ENCODE results near the gene CDC42EP3. TPM values are rescaled to one million over a fixed set of nuclear protein-coding genes. Genes with fewer than 3 reads are reported as not detected.

The CDC42EP3 gene
- polyA plus RNA-seq, 1 donor = 49.6 TPM

DNA sequence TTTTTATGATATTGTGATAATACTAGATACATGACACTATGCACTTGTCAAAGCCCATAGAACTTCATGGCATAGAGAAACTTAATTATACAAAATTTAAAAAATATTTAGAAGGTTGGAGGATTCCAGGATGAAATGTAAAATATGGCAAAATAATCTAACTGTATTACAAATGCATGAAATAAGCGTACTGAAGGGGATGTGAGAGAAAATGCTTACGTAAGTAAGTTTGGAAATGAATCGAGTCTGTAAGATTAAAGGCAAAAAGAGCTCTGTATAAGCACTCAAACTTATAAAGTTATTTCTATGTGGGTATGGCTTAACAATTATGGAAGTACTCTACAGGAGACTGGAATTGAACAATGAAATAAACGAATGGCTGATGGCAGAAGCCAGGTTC lies 13.4 kb upstream of the CDC42EP3 start:
- no peak for DNase-seq

DNA sequence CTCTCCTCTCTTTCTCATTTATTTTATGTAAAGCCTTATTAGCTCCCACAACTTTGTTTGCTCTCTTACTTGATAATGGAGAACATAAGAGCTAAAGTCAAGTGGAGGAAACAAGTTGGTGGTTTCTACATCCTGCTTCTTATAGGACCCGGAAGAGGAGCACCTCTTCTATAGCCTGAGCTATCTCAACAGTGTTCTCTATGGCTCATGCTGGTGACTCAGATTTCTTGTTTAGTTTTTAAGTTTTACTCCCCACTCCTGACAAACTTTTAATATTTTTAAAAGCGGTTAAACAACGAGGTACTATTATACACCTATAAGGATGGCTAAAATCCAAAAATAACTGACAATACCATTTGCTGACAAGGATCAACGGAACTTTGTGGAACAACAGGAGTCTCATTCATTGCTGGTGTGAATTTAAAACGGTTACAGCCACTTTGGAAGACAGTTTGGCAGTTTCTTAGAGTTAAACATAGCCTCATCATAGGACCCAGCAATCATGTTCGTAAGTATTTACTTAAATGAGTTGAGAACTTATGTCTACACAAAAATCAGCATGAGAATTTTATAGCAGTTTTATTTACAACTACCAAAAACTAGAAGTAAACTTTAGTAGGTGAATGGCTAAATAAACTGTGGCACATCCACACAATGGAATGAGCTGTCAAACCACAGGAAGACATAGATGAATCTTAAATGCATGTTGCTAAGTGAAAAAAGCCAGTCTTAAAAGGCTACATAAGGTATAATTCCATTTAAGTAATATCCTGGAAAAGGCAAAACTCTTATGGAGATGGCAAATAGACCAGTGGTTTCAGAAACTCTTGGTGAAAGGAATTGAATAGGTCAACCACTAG lies 12.7 kb upstream of the CDC42EP3 start:
- no peak for DNase-seq

DNA sequence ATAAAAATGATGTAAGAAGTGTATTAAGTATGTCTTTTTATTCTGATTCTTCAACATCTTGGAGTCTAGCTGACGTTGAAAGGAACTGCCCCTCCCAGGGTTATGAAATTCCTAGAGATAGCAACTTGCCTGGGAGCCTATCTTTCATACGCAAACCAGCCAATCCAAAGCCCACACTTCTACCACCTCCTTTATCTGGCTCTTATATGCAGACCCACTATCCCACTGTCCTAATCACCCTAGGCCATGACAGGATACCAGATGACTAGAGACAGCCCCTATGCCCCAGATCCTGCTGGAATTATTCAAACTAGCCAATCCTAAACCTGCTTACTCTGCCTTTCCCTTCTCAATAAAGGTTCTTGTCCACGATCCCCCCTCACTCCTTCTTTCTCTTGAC lies 11.8 kb upstream of the CDC42EP3 start:
- no peak for DNase-seq

DNA sequence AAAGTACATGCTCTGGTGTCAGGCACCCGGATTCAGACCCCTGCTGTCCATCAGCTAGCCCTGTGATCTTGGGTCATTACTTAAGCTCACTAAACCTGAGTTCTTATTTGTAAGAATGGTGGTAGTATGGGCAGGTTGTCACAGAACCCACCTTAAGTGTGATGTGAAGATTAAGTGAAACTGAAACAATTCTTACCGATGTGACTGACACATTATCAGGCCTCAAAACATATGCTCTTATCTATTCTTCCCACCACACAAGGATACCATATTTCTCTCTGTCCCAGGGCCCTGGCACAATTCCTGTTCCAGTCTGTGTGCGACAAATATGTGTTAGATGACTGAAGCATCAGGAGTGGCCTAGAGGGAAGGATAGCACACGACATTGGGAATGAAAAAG lies 11.0 kb upstream of the CDC42EP3 start:
- DNase-seq = no peak

DNA sequence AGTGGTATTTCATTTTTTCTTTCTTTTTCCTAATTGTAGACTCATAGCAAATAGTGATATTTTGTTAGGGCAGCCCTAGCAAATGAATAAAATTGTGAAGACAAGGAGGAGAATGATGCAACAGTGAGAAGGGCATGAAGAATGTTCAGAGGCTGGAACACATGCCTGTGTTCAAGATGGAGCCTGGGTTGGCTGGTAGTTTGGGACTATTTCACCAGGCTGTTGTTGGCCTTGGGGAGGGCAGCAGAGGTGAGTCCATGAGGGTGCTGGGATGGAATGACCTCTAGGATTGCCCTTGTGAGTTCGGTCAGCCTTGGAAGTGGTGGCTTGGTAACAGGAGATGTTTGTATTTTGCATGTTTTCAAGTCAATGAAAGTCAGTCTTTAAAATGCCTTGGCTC lies 10.1 kb upstream of the CDC42EP3 start:
- no peak for DNase-seq

DNA sequence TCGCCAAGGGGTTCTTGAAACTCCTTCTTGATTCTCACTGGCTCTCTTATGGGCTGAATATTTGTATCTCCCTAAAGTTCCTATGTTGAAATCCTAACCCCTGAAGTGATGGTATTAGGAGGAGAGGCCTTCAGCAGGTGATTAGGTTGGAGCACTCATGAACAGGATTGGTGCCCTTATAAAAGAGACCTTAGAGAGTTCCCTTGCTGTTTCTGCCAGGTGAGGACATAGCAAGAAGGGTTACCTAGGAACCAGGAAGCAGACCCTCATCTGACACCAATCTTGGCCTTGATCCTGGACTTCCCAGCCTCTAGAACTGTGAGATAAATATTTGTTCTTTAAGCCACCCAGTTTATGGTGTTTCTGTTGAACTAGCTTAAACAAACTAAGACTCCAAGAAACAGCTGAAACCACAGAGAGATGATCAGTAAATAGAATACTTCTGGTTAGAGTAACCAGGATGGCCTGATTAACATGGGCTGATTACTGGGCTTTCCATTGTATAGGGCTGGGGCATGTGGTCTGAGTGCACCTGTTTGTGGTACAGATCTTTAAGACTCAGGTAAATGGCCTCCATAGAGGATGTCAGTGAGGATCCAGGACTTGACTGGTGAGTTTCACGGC lies 7.7 kb upstream of the CDC42EP3 start:
- DNase-seq = no peak

DNA sequence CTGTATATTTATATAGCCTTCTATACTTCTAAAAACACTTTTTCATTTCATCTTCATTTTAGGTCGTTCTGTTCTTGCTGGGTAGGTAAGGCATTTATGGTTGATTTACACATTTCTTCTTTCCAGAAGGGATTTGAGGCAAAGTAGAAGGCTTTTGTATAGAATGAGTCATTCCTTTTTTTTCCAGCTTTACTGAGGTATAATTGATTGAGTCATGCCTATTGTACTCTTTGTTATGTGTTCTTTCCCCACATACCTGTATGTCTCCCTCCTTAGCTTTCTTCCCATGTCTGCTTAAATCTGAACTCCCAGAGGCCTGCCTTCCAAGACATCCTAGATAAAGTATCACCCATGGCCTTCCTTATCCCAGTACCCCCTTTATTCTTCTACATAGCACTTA lies 4.8 kb upstream of the CDC42EP3 start:
- no peak for DNase-seq

DNA sequence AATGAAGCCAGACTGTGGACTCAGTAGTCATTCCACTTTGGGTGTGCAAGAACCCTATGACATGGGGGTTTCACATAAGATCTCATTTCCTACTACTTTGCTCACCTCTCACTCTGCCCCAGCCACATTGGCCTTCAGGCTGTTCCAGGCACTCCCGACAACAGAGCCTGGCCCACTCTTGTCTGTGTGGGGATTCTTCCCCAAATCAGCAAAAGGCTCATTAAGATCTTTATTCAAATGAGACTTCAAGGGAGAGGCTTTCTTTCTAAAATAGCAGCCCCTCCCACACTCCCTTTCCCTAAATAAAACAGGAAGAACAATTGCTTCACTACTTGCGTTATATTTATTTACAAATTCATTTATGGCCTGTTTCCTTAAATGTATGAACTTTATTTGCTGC lies 3.5 kb upstream of the CDC42EP3 start:
- DNase-seq = no peak

DNA sequence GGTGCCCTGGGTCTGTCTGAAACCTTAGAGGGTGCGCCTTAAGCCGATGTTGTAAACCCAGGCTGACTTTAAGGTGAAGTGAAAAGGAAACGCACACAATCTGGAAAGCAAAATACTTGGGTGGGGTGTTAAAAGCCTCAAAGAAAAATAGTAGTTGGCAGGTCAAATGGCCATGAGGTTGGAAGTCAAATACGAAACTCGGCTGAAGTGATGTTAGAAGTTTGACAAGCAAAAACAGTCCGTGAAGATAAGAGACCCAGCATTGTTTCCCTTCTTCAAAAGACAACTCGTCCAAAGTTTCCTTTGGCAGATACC lies 1.4 kb upstream of the CDC42EP3 start:
- DNase-seq = no peak

DNA sequence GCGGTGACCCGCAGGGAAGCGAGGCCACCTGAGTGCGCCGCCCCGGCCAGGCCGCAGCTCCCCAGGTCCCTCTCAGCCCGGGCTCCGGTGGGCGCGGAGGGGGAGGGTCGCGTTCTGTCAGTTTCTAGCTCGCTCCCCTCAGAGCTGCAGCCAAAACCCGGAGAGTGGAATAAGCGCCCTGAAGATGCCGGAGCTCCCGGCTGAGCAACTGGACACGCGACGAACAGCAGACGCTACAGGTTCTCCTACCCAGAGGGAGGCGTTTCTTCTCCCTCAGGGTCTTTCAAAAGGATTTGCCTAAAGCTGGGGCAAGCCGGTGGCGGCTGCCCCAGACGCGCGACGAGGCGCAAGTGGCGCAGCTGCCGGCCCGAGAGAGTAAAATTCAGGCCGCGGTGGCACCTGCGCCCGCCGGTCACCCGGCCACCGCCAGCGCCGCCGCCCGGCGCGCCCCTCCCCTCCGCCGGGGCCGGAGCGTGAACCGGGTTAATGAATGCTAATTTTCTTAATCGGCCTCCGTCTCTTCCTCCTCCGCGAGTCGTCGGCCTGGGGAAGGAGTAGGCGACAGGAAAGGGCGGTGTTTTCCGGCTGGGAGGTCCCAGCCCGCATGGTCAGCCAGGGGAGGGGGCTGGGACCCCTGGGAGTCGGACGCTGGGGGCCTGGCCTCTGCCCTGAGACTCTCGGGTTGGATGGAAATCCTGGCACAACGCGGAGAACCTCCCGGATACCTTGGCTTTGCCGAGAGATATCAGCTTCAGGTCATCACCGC lies 845 bp upstream of the CDC42EP3 start:
- peak; percentile 93 for DNase-seq

DNA sequence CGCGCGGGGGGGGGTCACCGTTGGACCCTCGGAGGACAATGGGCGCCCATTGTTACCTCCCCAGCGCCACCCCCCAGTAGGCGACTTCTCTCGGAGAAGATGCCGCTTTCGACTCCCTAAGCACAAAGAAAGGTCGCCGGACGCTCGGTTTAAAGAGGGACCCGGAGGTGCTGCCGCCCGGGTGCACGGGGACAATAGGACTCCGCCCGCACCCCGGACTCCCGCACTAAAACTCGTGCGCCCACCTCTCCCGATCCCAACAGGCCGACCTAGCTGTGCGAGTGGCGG lies 318 bp upstream of the CDC42EP3 start:
- peak; percentile 33 for DNase-seq

DNA sequence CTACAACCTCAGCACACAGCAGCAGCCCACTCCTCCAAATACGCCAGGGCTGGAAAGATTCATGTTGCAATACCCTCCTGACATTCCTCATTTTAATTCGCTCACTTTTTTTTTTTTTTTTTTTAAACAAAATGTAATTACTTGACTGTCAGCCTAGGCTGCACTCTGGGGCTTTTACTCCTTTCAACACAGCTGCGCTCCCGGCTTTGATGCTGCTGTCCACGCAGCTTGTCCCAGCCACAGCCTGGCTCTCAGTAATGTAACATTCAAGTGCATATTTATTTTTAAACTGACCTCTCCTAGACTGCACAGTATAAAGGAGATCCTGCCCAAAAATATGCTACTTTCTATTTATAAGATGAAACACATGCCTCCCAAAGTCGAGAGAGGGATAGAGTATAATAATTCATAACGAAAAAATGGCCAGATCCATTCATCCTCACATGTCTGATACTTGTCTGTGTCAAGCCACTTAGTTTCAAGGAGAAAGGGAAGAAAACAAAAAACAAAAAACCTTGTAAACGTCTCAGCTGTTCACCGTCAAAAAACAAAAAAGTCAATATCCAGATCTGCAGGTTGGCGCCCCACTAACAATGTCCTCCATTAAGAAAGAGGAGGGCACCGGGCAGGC lies 949 bp downstream of the CDC42EP3 start:
- no peak for DNase-seq

DNA sequence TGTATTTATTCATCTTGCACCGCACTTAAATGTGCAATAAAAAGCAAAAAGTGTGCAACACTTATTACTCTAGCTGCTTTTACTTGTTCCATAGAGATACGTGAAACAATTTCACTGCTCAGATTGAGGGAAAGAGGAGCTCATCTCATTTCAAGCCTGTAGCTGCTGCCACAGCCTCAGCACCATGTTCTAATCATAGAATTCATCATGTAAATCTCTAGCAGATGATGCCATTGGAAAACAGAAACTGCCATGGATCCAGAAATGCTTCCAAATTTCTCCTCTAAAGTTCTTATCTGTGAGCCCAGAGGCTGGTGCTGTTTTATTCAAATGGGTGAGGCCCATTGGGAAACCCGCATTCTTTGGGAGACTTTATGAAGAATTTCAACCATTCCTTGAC lies 2.0 kb downstream of the CDC42EP3 start:
- no peak for DNase-seq

DNA sequence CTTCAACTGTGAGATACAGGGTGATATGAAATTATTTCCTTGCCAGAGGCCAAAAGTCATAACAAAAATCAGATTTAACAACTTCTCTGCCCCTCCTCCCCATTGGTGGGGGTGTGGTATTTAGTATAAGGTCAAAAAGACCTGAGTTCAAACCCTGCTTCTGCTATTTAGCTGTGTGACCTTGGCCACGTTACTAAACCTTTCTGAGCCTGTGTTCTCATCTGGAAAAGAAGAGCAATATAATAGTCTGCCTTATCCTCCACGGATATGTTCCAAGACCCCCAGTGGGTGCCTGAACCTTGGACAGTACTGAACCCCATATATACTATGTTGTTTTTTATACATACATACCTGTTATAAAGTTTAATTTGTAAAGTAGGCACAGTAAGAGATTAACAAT lies 3.7 kb downstream of the CDC42EP3 start:
- no peak for DNase-seq

DNA sequence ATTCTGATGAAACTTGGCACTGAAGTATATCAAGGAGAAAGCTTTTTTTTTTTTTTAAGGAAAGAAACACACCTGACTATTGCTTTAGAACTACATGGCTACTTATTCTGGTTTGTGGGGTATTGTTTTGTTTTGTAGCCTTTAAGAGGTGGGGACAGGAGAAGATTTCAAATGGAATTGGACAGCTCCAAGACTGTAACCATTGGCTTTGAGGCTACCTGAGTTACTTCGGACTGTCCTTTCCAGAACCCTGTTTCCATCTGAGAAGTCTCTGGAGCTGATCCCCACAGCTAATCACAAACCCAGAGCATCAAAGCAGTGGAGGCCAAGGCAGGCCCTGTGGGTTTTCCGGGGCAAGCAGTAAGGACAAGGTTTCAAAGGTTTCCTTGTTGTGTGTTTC lies 4.7 kb downstream of the CDC42EP3 start:
- no peak for DNase-seq

DNA sequence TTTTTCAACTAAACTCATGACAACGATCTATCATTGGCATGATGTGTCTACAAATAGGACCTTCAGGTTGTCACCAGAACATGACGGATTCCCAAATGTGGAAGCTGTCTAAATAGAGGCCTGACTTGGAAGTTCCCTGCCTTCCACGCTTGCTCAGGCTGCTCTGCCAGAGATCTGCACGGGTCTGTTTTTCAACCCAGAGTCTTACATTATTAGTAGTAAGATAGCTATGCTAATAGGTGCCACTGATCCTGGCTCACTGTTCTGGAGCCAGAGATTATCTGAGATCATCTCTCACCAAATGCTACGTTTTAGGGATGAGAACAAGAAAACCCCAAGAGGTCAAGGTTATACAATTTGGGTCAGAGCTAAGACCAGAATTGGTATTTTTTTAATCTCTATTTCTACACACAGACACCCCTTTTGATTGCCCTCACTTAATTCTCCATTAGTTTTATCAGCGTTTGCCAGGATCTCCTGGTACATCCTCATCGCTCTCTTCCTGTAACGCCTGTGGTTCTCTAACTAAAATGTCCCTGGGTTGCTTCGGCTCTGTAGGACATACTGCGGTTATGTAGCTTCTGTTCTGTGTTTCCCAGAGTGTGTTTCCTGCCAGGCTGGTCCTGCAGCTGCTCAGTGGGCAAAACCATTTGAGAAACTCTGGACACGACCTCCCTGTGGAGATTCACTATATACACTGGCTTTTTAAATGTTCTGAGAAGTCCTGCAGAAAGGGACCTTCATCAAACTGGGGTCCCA lies 5.7 kb downstream of the CDC42EP3 start:
- DNase-seq = no peak

DNA sequence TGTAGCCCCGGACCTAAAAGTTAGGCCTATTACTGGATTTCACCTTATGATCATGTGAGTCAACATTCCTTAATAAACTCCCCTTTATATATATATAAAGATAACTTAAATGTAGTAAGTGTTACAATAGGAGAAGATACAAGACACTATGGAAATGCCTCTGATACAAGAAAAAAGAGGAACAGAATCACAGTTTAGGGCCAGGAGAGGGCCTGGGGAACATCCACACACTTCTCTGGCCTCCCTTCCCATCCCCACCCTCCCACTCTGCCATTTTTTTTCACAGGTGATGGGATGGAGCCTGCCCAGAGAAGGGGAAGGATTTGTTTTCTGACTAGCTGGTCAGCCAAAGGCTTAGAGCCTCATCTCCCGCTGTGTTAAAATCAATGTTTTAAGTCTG lies 6.4 kb downstream of the CDC42EP3 start:
- DNase-seq = no peak

DNA sequence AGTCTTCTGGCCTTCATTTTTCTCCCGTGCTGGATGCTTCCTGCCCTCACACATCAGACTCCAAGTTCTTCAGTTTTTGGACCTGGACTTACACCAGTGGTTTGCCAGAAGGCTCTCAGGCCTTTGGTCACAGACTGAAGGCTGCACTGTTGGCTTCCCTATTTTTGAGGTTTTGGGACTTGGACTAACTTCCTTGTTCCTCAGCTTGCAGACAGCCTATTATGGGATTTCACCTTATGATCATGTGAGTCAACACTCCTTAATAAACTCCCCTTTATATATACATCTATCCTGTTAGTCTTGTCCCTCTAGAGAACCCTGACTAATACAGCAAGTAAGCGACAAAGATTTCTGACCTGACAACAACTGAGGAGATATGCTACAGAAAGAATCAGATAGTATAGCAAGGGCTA lies 7.2 kb downstream of the CDC42EP3 start:
- no peak for DNase-seq

DNA sequence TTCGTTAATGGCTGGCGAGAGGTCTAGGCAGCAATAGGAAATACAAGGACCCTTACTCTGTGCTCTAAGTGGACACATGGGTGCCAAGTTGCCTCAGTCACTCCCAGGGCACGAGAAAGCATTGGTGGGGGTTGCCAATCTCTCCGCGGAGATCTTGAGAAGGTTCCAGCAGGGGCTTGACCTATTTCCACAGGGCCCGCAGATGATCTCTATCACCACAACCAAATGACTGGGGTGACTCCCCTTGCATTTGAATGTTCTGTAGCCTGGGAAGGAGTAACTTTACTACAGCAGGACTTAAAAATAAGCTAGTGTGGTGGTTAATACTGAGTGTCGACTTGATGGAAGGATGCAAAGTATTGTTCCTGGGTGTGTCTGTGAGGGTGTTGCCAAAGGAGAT lies 8.1 kb downstream of the CDC42EP3 start:
- no peak for DNase-seq

DNA sequence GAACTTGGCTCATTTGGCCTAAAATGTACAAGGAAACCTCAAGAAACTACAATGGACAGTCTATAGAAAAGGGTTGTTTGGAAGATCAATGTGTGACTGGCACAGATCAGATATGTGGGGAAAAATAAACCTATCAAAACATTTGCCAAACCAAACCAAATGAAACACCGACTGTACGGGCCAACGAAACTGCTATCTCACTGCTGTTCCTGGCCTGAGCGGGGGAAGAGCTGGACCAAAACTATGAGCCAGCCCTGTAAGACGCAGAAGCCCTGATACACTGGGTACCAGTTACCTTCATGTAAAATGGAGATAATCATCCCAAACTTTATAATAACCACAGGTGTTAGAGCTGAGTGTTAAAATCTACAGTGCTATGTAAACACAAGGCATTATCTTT lies 11.7 kb downstream of the CDC42EP3 start:
- DNase-seq = no peak

DNA sequence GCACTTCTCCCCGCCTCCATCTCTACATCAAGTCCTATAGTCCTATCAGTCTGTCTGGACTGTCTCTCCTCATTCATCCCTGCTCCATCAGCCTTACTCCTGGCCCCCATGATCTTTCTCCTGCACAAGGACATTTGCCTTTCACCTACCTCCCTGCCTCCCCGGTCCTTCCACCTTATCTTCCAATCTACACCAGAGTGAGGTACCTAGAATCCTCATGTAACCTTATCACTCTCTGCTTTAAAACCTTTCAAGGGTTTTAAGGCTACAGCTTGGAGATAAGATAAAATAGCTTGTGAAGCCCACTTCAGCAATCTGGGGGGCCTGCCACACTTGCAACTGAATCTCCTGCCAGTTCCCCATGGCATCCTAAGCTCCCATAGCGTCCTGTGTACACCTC lies 12.8 kb downstream of the CDC42EP3 start:
- DNase-seq = no peak

DNA sequence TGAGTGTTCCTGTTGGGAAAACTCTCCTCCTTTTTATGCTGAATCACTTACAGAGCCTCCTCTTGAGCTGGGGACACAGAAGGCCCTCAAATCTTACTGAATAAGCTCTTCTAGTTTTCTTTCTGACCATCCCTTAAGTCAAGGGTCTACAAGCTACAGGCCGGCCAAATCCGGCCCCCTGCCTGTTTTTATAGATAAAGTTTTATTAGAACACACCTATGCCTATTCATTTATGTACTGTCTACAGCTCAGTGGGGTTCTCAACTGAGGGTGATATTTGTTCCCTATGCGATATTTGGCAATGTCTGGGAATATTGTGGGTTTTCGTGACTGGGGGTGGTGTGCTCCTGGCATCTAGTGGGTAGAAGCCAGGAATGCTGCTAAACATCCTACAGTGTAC lies 14.0 kb downstream of the CDC42EP3 start:
- DNase-seq = no peak
